Mesodermal cell (in vitro differentiated cells): Measurements from ENCODE around the gene UNK.
"Not testable (repeated sequence)": the region's sequence is repeated elsewhere in the genome, so short reads cannot be mapped to it uniquely, and the experiment has no call there.

Experiments
- H3K27ac ChIP-seq: 2 replicates; pipeline ENCODE4 v1.7.0; 2013; ENCODE audit warnings: mild to moderate bottlenecking, low read depth, low read length, moderate library complexity; ENCODE audit not compliant: severe bottlenecking
- H3K36me3 ChIP-seq: 2 replicates; pipeline ENCODE4 v1.7.1; 2013; ENCODE audit warnings: mild to moderate bottlenecking, low read length, moderate library complexity; ENCODE audit not compliant: control insufficient read depth, insufficient read depth
- H3K4me1 ChIP-seq: one replicate; pipeline ENCODE4 v1.7.1; 2013; ENCODE audit warnings: mild to moderate bottlenecking, low read length; ENCODE audit not compliant: insufficient read depth, control insufficient read depth, poor library complexity, severe bottlenecking
- H3K4me3 ChIP-seq: 2 replicates; pipeline ENCODE4 v1.7.0; 2013; ENCODE audit warnings: low read length, control low read depth, mild to moderate bottlenecking; ENCODE audit not compliant: insufficient read depth, poor library complexity, severe bottlenecking; ENCODE audit errors: extremely low read depth
- H3K9me3 ChIP-seq: 2 replicates; pipeline ENCODE4 v1.7.1; 2013; ENCODE audit warnings: mild to moderate bottlenecking, low read length, moderate library complexity; ENCODE audit not compliant: control insufficient read depth
- WGBS, 2 experiments: methylation state at CpG; one replicate each; pipeline ENCODE4 v1.1.5; 2013; ENCODE audit warnings: missing lambda C conversion rate in 2 of 2; ENCODE audit not compliant: insufficient coverage in 2 of 2; 5-methylcytosine and 5-hydroxymethylcytosine counted together

Gene UNK

DNA sequence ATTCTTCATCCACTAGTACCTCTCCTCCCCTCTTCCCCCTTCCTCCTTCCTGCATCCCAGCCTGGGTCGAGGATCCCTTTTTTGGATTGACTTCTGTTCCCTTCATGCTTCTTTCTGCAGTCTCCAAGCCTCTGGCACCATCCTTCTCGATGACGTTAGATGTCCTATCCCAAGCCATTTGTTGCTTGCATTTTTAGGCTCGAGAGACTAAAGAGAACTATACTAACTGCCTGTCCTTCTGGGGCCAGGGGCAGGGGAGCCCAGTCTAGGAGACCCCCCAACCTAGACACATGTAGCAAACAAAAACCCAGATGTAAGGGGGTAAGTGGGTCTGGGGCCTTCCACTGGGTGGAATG is 23.9 kb downstream of the UNK start:
- Histone ChIP-seq H3K9me3 (no peaks in the 10 kb centered on the region), H3K36me3 (peaks cover 34% of the 10 kb centered on the region), H3K27ac (no peak overlapping the region), H3K4me3 (no peak overlapping the region), H3K4me1 (no peaks in the 10 kb centered on the region)
- 92 to 93% methylated on average over 3 to 4 of the region's 4 CpGs for WGBS, 2 experiments

DNA sequence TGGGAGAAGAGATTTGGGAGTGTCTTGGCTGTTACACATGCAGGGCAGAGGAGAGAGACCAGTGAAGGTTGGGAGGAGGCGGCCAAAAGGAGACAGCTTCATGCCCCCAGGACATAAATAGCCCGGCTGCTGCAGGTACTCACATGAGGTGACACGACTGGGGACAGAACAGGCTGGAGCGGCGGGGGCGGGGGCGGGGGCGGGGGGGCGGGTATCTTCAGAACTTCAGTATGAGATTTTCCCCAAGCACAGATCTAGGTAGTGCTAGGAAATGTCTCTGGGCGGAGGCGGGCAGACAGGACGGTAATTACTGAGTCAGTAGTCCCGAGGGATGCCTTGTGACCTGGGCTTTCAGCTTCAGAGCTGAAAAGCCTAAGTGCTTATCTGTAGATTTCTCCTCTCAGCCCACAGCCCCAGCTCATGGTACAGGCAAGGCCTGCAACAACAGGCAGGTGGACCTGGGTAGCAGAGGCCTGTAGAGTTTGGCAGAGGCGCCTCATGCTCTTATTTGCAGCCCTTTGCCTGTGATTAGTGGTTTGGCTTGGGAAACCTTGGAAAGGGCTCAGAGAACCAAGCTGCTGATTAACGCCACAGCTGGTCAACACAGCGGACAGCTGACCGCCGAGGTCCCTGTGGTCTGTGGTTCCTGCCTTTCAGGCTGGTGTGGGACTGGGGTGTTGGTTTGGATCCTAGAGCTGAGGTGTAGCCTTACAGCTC is 24.5 kb downstream of the UNK start:
- Histone ChIP-seq H3K36me3 (peaks cover 39% of the 10 kb centered on the region), H3K4me3 (no peak overlapping the region), H3K4me1 (no peaks in the 10 kb centered on the region), H3K27ac (no peak overlapping the region), H3K9me3 (no peaks in the 10 kb centered on the region)
- WGBS, 2 experiments = 90 to 98% methylated on average over 8 to 9 of the region's 18 CpGs

DNA sequence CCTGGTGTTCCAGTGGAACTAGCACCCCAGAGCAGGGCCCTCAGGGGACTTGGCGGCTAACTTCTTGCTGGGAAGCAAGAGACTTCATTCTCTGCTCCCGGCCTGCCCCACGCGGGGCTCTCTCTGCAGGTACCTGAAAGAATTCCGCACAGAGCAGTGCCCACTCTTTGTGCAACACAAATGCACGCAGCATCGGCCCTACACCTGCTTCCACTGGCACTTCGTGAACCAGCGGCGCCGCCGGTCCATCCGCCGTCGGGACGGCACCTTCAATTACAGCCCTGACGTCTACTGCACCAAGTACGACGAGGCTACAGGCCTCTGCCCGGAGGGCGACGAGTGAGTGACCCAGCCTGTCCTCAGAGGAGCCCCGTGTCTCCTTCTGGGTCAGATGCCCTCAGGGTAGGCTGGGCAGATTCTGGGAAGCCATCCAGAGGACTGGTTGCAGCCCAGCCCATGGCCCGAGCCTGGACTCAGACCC is 25.1 kb downstream of the UNK start:
- H3K27ac ChIP-seq = no peak overlapping the region
- 94 to 99% methylated on average over 24 of the region's 24 CpGs for WGBS, 2 experiments
- H3K4me1 ChIP-seq = peaks cover 5% of the 10 kb centered on the region
- H3K4me3 ChIP-seq = no peak overlapping the region
- H3K36me3 ChIP-seq = peaks cover 40% of the 10 kb centered on the region
- no peaks in the 10 kb centered on the region for H3K9me3 ChIP-seq

DNA sequence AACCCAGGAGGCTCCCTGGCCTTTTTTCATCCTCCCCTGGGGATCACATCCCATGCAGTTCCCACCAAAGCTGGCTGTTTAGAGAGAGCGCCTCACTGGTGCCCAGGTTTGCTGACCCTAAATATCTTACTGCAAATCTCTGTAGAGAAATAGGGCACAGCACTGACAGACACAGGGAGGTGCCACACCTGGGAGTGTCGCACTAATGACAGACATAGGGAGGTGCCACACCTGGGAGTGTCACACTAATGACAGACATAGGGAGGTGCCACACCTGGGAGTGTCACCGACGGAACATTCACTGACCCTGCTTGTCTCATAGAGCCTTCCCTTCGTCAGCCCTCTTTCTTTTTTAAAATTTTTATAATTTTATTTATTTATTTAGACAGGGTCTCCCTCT is 25.6 kb downstream of the UNK start:
- no peak overlapping the region for H3K27ac ChIP-seq
- WGBS, 2 experiments = 95 to 100% methylated on average over 1 to 2 of the region's 5 CpGs
- no peaks in the 10 kb centered on the region for H3K9me3 ChIP-seq
- H3K36me3 ChIP-seq = peaks cover 43% of the 10 kb centered on the region
- H3K4me3 ChIP-seq = no peak overlapping the region
- peaks cover 10% of the 10 kb centered on the region for H3K4me1 ChIP-seq

DNA sequence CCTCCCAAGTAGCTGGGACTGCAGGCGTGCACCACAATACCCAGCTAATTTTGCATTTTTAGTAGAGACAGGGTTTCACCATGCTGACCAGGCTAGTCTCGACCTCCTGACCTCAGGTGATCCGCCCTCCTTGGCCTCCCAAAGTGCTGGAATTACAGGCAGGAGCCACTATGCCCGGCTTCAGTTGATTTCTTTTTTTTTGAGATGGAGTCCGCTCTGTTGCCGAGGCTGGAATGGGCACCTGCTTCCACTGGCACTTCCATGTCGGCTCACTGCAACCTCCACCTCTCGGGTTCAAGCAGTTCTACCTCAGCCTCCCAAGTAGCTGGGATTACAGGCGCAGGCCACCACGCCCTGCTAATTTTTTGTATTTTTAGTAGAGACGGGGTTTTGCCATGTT is 26.1 kb downstream of the UNK start:
- not testable (repeated sequence) for H3K27ac ChIP-seq, H3K9me3 ChIP-seq, H3K4me3 ChIP-seq
- Histone ChIP-seq H3K36me3 (peaks cover 46% of the 10 kb centered on the region), H3K4me1 (peaks cover 14% of the 10 kb centered on the region)
- 90 to 100% methylated on average over 10 to 11 of the region's 11 CpGs for WGBS, 2 experiments

DNA sequence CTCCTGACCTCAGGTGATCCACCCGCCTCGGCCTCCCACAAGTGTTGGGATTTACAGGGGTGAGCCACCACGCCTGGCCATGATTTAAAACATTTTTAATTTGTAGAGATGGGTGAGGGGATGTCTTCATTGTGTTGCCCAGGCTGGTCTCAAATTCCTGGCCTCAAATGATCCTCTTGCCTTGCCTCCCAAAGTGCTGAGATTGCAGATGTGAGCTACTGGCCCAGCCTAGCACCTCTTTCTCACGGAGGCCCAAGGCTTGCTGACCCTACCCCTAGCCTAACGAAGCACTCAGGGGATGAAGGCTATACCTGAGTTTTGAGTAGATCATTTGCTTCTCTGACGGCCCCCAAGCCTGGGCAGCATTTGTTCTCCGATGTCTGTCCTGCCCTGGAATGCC is 26.6 kb downstream of the UNK start:
- Histone ChIP-seq H3K4me3 (no peak overlapping the region), H3K9me3 (no peaks in the 10 kb centered on the region), H3K27ac (no peak overlapping the region), H3K4me1 (peaks cover 14% of the 10 kb centered on the region), H3K36me3 (peaks cover 50% of the 10 kb centered on the region)
- 98 to 100% methylated on average over 6 to 7 of the region's 7 CpGs for WGBS, 2 experiments

DNA sequence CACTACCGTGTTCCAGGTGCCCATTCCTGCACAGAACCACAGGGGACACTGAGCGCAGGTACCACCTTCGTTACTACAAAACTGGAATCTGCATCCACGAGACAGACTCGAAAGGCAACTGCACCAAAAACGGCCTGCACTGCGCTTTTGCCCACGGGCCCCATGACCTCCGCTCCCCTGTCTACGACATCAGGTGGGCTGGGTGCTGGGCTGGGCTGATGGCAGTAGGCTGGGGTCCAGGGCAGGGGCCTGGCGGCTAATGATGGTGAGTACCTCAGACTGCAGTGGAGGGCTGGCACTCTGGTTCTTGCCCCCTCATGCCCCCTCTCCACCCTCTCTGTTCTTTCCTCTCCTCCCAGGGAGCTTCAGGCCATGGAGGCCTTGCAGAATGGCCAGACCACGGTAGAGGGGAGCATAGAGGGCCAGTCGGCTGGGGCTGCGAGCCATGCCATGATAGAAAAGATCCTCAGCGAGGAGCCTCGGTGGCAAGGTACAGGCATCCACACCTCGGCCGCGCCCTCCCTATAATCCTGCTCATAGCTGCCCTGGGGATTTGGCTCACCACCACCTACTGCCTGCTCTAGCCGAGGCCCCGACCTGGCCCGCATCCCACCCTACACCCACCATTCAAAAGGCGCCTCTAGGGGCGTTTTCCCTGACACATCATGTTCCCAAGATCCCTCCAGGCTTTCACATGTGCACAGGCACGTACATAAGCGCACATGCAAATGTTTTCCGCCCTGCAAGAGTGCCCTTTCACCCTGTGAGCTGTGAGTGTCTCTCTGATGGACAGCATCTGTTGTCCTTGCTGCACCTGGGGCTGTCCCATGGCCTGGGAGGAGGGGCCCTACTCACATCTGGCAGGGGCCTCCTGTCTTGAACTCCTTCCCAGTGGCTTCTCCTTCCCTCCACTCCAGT is 27.7 kb downstream of the UNK start:
- 96 to 97% methylated on average over 24 to 27 of the region's 27 CpGs for WGBS, 2 experiments
- Histone ChIP-seq H3K9me3 (no peaks in the 10 kb centered on the region), H3K27ac (no peak overlapping the region), H3K4me3 (no peak overlapping the region), H3K4me1 (peaks cover 14% of the 10 kb centered on the region), H3K36me3 (peaks cover 62% of the 10 kb centered on the region)

DNA sequence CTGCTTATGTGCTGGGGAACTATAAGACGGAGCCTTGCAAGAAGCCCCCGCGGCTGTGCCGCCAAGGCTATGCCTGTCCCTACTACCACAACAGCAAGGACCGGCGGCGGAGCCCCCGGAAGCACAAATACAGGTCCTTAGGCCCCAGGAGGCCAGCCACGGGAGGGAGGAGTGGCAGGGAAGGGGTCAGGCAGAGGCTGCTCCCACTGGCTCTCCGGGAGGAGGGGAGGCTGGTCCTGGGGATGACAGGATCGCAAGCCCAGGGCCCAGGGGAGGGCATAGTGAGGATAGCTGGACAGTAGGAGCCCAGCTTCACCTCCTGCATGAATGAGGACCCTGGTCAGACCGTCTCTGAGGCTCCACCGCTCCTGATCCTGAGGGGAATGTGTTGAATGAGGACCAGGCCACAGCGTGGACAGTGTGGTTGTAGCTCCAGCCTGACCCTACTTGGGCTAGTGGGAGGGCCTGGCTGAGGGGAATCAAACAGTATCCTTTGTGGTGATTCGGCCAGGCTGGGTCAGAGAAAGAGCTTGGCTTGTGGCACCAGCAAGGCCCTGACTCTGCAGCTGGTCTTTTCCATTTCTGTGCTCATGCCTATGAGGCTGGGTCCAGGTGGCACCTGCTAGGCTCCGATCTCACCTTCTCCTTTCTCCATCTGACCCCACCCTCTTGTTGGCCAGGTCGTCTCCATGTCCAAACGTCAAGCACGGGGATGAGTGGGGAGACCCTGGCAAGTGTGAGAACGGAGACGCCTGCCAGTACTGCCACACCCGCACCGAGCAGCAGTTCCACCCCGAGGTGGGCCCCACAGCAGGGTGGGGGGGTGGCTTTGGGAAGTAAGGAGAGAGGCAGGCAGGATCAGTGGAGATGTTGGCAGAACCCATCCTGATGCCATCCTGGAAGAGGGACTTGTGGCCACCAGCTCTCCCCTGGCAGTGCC is 28.7 kb downstream of the UNK start:
- Histone ChIP-seq H3K4me1 (peaks cover 14% of the 10 kb centered on the region), H3K27ac (no peak overlapping the region), H3K4me3 (no peak overlapping the region), H3K9me3 (no peaks in the 10 kb centered on the region), H3K36me3 (peaks cover 71% of the 10 kb centered on the region)
- WGBS, 2 experiments = 95 to 98% methylated on average over 13 to 18 of the region's 24 CpGs

DNA sequence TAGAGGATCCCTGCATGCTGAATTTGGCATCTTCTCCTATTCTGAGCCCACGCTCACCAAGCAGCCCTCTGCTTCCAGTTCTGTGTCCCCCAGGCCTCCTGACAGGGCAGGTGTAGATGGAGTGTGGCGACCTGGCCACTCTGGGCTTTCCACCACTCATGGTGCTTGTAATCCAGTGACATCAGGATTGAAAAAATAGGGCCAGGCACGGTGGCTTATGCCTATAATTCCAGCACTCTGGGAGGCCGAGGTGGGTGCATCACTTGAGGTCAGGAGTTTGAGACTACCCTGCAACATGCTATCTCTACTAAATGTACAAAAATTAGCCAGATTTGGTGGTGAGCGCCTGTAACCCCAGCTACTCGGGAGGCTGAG is 29.4 kb downstream of the UNK start:
- H3K4me3 ChIP-seq = no peak overlapping the region
- no peak overlapping the region for H3K27ac ChIP-seq
- H3K36me3 ChIP-seq = peaks cover 78% of the 10 kb centered on the region
- peaks cover 14% of the 10 kb centered on the region for H3K4me1 ChIP-seq
- WGBS, 2 experiments = 94 to 97% methylated on average over 4 of the region's 6 CpGs
- H3K9me3 ChIP-seq = no peaks in the 10 kb centered on the region

DNA sequence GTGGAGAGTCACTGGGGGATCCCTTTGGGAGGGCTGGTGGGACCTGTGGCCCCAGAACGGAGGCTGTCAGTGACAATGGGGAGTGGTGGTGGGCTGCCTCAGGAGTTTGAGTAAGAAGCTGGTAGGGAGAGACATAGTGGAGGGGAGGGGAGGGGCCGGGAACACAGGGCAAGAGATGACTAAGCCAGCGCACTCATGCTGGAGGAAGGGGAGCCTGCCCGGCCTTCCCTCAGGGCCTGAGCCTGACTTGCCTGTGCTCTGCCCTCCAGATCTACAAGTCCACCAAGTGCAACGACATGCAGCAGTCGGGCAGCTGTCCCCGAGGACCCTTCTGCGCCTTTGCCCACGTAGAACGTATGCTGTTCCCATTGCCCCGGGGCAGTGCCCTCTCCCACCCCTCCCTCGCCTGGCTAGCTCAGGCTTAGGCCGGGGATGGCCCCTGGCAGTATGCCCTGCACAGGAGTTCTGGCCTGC is 30.3 kb downstream of the UNK start:
- peak overlapping the region; percentile 66 for H3K27ac ChIP-seq
- H3K9me3 ChIP-seq = no peaks in the 10 kb centered on the region
- 90 to 91% methylated on average over 12 to 13 of the region's 13 CpGs for WGBS, 2 experiments
- no peak overlapping the region for H3K4me3 ChIP-seq
- peaks cover 79% of the 10 kb centered on the region for H3K36me3 ChIP-seq
- peaks cover 14% of the 10 kb centered on the region for H3K4me1 ChIP-seq
